H1 (cell line): ENCODE measurements around the gene CHAT.

Source experiments
- BRCA1 ChIP-seq: IDR thresholded peaks from 2 replicates; pipeline ENCODE4 v1.6.1; 2012; ENCODE audit warnings: low read depth, low read length, improper control_type of control experiment
- CEBPB ChIP-seq: IDR thresholded peaks from 2 replicates; pipeline ENCODE4 v1.6.1; 2012; ENCODE audit warnings: low read depth, low read length
- EP300 ChIP-seq, 2 experiments: IDR thresholded peaks; 1 replicate in 1 of 2; 2 replicates in 1 of 2; pipeline ENCODE4 v1.6.1; 2011 to 2012; ENCODE audit warnings: low read depth in 2 of 2, low read length in 2 of 2, mild to moderate bottlenecking in 2 of 2, borderline replicate concordance in 1 of 2, inconsistent platforms in 1 of 2, moderate library complexity in 1 of 2
- FOSL1 ChIP-seq: IDR thresholded peaks from 2 replicates; pipeline ENCODE4 v1.6.1; 2011; ENCODE audit warnings: mild to moderate bottlenecking, low read depth, low read length, moderate library complexity; ENCODE audit not compliant: insufficient read depth
- GTF2F1 ChIP-seq: IDR thresholded peaks from 2 replicates; pipeline ENCODE4 v1.6.1; 2012; ENCODE audit warnings: low read depth, low read length, improper control_type of control experiment, borderline replicate concordance
- JUN ChIP-seq: IDR thresholded peaks from 2 replicates; pipeline ENCODE4 v1.6.1; 2011; ENCODE audit warnings: low read depth, mild to moderate bottlenecking, improper control_type of control experiment, low read length
- POLR2AphosphoS5 ChIP-seq: IDR thresholded peaks from 2 replicates; pipeline ENCODE4 v1.6.1; 2011; ENCODE audit warnings: low read depth, low read length
- SP1 ChIP-seq: IDR thresholded peaks from 2 replicates; pipeline ENCODE4 v1.6.1; 2011; ENCODE audit warnings: low read depth, low read length
- SRF ChIP-seq: IDR thresholded peaks from 2 replicates; pipeline ENCODE4 v1.6.1; 2011; ENCODE audit warnings: mild to moderate bottlenecking, low read depth, low read length, moderate library complexity
- TAF1 ChIP-seq: IDR thresholded peaks from 2 replicates; pipeline ENCODE4 v1.6.1; 2011; ENCODE audit warnings: mild to moderate bottlenecking, low read depth, low read length
- TF ChIP-seq, protein P1 (sequence below), 3 experiments: IDR thresholded peaks; 1 replicate in 2 of 3; 2 replicates in 1 of 3; pipeline versions ENCODE4 v1.5.1 to v1.6.1; 2011; ENCODE audit warnings: low read length in 3 of 3, mild to moderate bottlenecking in 3 of 3, inconsistent platforms in 2 of 3, low read depth in 1 of 3, moderate library complexity in 1 of 3; ENCODE audit not compliant: insufficient read depth in 1 of 3; ENCODE audit errors: control extremely low read depth in 1 of 3
- TF ChIP-seq, protein P2 (sequence below): IDR thresholded peaks from 2 replicates; pipeline ENCODE4 v1.6.1; 2012; ENCODE audit warnings: low read length, inconsistent platforms
- TF ChIP-seq, protein P3 (sequence below): IDR thresholded peaks from 2 replicates; pipeline ENCODE4 v1.6.1; 2012; ENCODE audit warnings: inconsistent platforms

DNA sequence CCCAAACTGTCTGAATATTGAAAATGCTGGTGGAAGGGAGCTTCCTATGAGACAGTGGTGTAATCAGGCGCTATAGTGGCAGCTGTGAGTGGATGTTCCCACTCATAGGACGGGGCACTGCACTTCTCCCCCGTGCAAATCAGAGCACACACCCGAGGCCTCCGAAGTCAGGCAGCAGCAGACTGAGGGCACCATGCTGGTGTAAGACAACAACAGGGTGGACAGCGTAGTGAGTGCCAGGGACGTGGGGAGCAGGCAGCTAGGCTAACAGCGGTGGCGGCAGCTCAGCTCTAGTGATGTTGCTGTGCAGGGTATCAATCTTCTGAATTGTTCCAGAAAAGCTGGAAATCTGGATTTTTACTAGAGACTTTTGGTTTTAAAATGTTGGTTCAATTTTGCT, 84.8 kb downstream of the CHAT start:
- TF ChIP-seq CEBPB = no peak
- no peak for TF ChIP-seq EP300 (IDR thresholded peaks at IDR 0.05; ENCODE audit: borderline replicate concordance in 1 of 2, low read depth in 2 of 2, low read length in 2 of 2)
- TF ChIP-seq, protein P1, sequence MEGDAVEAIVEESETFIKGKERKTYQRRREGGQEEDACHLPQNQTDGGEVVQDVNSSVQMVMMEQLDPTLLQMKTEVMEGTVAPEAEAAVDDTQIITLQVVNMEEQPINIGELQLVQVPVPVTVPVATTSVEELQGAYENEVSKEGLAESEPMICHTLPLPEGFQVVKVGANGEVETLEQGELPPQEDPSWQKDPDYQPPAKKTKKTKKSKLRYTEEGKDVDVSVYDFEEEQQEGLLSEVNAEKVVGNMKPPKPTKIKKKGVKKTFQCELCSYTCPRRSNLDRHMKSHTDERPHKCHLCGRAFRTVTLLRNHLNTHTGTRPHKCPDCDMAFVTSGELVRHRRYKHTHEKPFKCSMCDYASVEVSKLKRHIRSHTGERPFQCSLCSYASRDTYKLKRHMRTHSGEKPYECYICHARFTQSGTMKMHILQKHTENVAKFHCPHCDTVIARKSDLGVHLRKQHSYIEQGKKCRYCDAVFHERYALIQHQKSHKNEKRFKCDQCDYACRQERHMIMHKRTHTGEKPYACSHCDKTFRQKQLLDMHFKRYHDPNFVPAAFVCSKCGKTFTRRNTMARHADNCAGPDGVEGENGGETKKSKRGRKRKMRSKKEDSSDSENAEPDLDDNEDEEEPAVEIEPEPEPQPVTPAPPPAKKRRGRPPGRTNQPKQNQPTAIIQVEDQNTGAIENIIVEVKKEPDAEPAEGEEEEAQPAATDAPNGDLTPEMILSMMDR (IDR thresholded peaks at IDR 0.05; ENCODE audit: control extremely low read depth in 1 of 3, insufficient read depth in 1 of 3, low read depth in 1 of 3, low read length in 3 of 3) = no peak
- no peak for TF ChIP-seq POLR2AphosphoS5
- TF ChIP-seq, protein P2, sequence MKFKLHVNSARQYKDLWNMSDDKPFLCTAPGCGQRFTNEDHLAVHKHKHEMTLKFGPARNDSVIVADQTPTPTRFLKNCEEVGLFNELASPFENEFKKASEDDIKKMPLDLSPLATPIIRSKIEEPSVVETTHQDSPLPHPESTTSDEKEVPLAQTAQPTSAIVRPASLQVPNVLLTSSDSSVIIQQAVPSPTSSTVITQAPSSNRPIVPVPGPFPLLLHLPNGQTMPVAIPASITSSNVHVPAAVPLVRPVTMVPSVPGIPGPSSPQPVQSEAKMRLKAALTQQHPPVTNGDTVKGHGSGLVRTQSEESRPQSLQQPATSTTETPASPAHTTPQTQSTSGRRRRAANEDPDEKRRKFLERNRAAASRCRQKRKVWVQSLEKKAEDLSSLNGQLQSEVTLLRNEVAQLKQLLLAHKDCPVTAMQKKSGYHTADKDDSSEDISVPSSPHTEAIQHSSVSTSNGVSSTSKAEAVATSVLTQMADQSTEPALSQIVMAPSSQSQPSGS = no peak
- no peak for TF ChIP-seq JUN
- TF ChIP-seq SP1 = no peak
- TF ChIP-seq FOSL1 = no peak
- no peak for TF ChIP-seq GTF2F1
- TF ChIP-seq, protein P3, sequence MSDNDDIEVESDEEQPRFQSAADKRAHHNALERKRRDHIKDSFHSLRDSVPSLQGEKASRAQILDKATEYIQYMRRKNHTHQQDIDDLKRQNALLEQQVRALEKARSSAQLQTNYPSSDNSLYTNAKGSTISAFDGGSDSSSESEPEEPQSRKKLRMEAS = no peak
- TF ChIP-seq TAF1 = no peak
- TF ChIP-seq SRF = no peak
- no peak for TF ChIP-seq BRCA1
